ENCODE measurements around the gene SMIM24.
"Not testable (repeated sequence)": the region's sequence is repeated elsewhere in the genome, so short reads cannot be mapped to it uniquely, and the experiment has no call there.

SMIM24 gene

GRCh38 chr19:3480383-3481091 is at the start of gene SMIM24:
Gene SMIM24 (minus strand): TSS chr19:3480525. CDS start chr19:3480463, 62 bp downstream.
- no peak for DNase-seq (ENCODE audit: low spot score)

GRCh38 chr19:3529299-3529698 is 49.0 kb upstream of the SMIM24 start:
- not testable (repeated sequence) for DNase-seq (ENCODE audit: low spot score)

- DNase-seq (ENCODE audit: low spot score) = no peak
Observed at GRCh38 chr19:3528539-3529211, 48.4 kb upstream of the SMIM24 start.

GRCh38 chr19:3528080-3528479 is 47.8 kb upstream of the SMIM24 start:
- no peak for DNase-seq (ENCODE audit: low spot score)

- DNase-seq (ENCODE audit: low spot score) = no peak
Observed at GRCh38 chr19:3527238-3527910, 47.0 kb upstream of the SMIM24 start.

GRCh38 chr19:3526507-3527237 is 46.3 kb upstream of the SMIM24 start:
- no peak for DNase-seq (ENCODE audit: low spot score)

- DNase-seq (ENCODE audit: low spot score) = no peak
Observed at GRCh38 chr19:3524904-3525451, 44.7 kb upstream of the SMIM24 start.

- DNase-seq (ENCODE audit: low spot score) = no peak
Observed at GRCh38 chr19:3524078-3524842, 43.9 kb upstream of the SMIM24 start.

- no peak for DNase-seq (ENCODE audit: low spot score)
Observed at GRCh38 chr19:3523361-3524077, 43.2 kb upstream of the SMIM24 start.

- no peak for DNase-seq (ENCODE audit: low spot score)
Observed at GRCh38 chr19:3522421-3523360, 42.4 kb upstream of the SMIM24 start.

GRCh38 chr19:3521104-3521445 is 40.8 kb upstream of the SMIM24 start:
- DNase-seq (ENCODE audit: low spot score) = no peak

- DNase-seq (ENCODE audit: low spot score) = no peak
Observed at GRCh38 chr19:3520166-3521103, 40.1 kb upstream of the SMIM24 start.

GRCh38 chr19:3519126-3519525 is 38.8 kb upstream of the SMIM24 start:
- no peak for DNase-seq (ENCODE audit: low spot score)

- DNase-seq (ENCODE audit: low spot score) = no peak
Observed at GRCh38 chr19:3518659-3519058, 38.3 kb upstream of the SMIM24 start.

- DNase-seq (ENCODE audit: low spot score) = no peak
Observed at GRCh38 chr19:3518255-3518654, 37.9 kb upstream of the SMIM24 start.

- DNase-seq (ENCODE audit: low spot score) = no peak
Observed at GRCh38 chr19:3517638-3518037, 37.3 kb upstream of the SMIM24 start.

GRCh38 chr19:3516675-3517207 is 36.4 kb upstream of the SMIM24 start:
- DNase-seq (ENCODE audit: low spot score) = no peak

- DNase-seq (ENCODE audit: low spot score) = no peak
Observed at GRCh38 chr19:3515891-3516422, 35.6 kb upstream of the SMIM24 start.

All from Ammon's horn (tissue), 1 donor.